Neural crest cell (in vitro differentiated cells): ENCODE results near the gene LRTM1. TPM values are rescaled to one million over a fixed set of nuclear protein-coding genes. Genes with fewer than 3 reads are reported as not detected.

Experiments
- DNase-seq: peaks from one replicate; pipeline ENCODE4 v3.0.0; 2021; ENCODE audit warnings: low read depth, mixed read lengths, low spot score
- H3K27ac Mint-ChIP-seq: one replicate; pipeline ENCODE4 v1.8.0; 2021; ENCODE audit warnings: mild to moderate bottlenecking, mixed read lengths; ENCODE audit not compliant: unreplicated experiment
- H3K27me3 Mint-ChIP-seq: 2 replicates; pipeline ENCODE4 v1.8.0; 2021; ENCODE audit warnings: low read depth, mild to moderate bottlenecking, mixed read lengths
- H3K36me3 Mint-ChIP-seq: 2 replicates; pipeline ENCODE4 v1.8.0; 2021; ENCODE audit warnings: low read depth, mild to moderate bottlenecking, mixed read lengths
- H3K4me1 Mint-ChIP-seq: 2 replicates; pipeline ENCODE4 v1.8.0; 2021; ENCODE audit warnings: mixed read lengths
- H3K4me3 Mint-ChIP-seq: one replicate; pipeline ENCODE4 v1.8.0; 2021; ENCODE audit warnings: mild to moderate bottlenecking, mixed read lengths
- H3K9me3 Mint-ChIP-seq: 2 replicates; pipeline ENCODE4 v1.8.0; 2021; ENCODE audit warnings: mixed read lengths
- CTCF ChIP-seq: fragments of 200-600 bp; sonication (generic); conservative IDR thresholded peaks from 2 replicates; pipeline ENCODE4 v1.5.0; 2021; ENCODE audit warnings: antibody characterized with exemption, mild to moderate bottlenecking
- total RNA-seq: library from RNA; stranded (reverse); gene quantifications from 2 replicates; pipeline ENCODE4 v1.2.1, GENCODE V29; 2021

The LRTM1 gene
- total RNA-seq, 1 donor from 2014 or later: not detected

GRCh38 chr3:54954521-54954920 lies 26.7 kb upstream of the LRTM1 start:
- H3K4me3 Mint-ChIP-seq: no peak overlapping the region
- no peak for DNase-seq
- no peak overlapping the region for H3K27ac Mint-ChIP-seq
- peaks cover 28% of the 10 kb centered on the region for H3K4me1 Mint-ChIP-seq
- no peaks in the 10 kb centered on the region for H3K36me3 Mint-ChIP-seq
- no peaks in the 10 kb centered on the region for H3K27me3 Mint-ChIP-seq
- TF ChIP-seq CTCF: no peak
- no peaks in the 10 kb centered on the region for H3K9me3 Mint-ChIP-seq

GRCh38 chr3:54954022-54954421 lies 26.2 kb upstream of the LRTM1 start:
- TF ChIP-seq CTCF: no peak
- DNase-seq: no peak
- Mint-ChIP-seq H3K27ac (peak overlapping the region; percentile 91), H3K4me1 (peaks cover 28% of the 10 kb centered on the region), H3K9me3 (no peaks in the 10 kb centered on the region), H3K4me3 (no peak overlapping the region), H3K36me3 (no peaks in the 10 kb centered on the region), H3K27me3 (no peaks in the 10 kb centered on the region)

GRCh38 chr3:54951405-54951804 lies 23.5 kb upstream of the LRTM1 start:
- TF ChIP-seq CTCF: peak; percentile 61
- H3K27ac Mint-ChIP-seq: no peak overlapping the region
- H3K4me1 Mint-ChIP-seq: peaks cover 28% of the 10 kb centered on the region
- no peaks in the 10 kb centered on the region for H3K9me3 Mint-ChIP-seq
- DNase-seq: peak; percentile 58
- no peaks in the 10 kb centered on the region for H3K36me3 Mint-ChIP-seq
- H3K27me3 Mint-ChIP-seq: no peaks in the 10 kb centered on the region
- no peak overlapping the region for H3K4me3 Mint-ChIP-seq

- Mint-ChIP-seq H3K27ac (peak overlapping the region; percentile 15), H3K9me3 (no peaks in the 10 kb centered on the region), H3K4me3 (no peak overlapping the region), H3K36me3 (no peaks in the 10 kb centered on the region), H3K4me1 (peaks cover 28% of the 10 kb centered on the region), H3K27me3 (no peaks in the 10 kb centered on the region)
- no peak for TF ChIP-seq CTCF
- no peak for DNase-seq
These were observed 22.6 kb upstream of the LRTM1 start for GRCh38 chr3:54950391-54951003.

GRCh38 chr3:54949491-54950044 lies 21.7 kb upstream of the LRTM1 start:
- Mint-ChIP-seq H3K27ac (no peak overlapping the region), H3K27me3 (no peaks in the 10 kb centered on the region), H3K4me1 (peaks cover 35% of the 10 kb centered on the region), H3K9me3 (no peaks in the 10 kb centered on the region), H3K4me3 (no peak overlapping the region), H3K36me3 (no peaks in the 10 kb centered on the region)
- no peak for DNase-seq
- no peak for TF ChIP-seq CTCF
